SK-N-SH treated with all-trans-retinoic acid at 6 μM for 48 hours (cell line): ENCODE data around the gene LHX6.

Experiments
- ATAC-seq: fragments of 200-7000 bp; cut with Tn5 transposase; 3 replicates; pipeline ENCODE4 v1.9.1; 2020; ENCODE audit warnings: mild to moderate bottlenecking, moderate library complexity
- BACH2 ChIP-seq: fragments of 250-450 bp; sonication (Bioruptor Pico); IDR thresholded peaks from 2 replicates; pipeline ENCODE4 v1.9.0; 2021; ENCODE audit warnings: mild to moderate bottlenecking, borderline replicate concordance
- CSDC2 ChIP-seq: fragments of 250-450 bp; sonication (Bioruptor Pico); IDR thresholded peaks from 2 replicates; pipeline ENCODE4 v1.5.0; 2020; ENCODE audit warnings: mild to moderate bottlenecking, moderate library complexity
- CSRNP3 ChIP-seq: fragments of 250-450 bp; sonication (Bioruptor Pico); IDR thresholded peaks from 2 replicates; pipeline ENCODE4 v1.5.1; 2021; ENCODE audit warnings: mild to moderate bottlenecking, moderate library complexity
- ESRRG ChIP-seq: fragments of 250-450 bp; sonication (Bioruptor Pico); IDR thresholded peaks from 2 replicates; pipeline ENCODE4 v1.6.1; 2021; ENCODE audit warnings: mild to moderate bottlenecking
- GLIS3 ChIP-seq: fragments of 250-450 bp; sonication (Bioruptor Pico); IDR thresholded peaks from 2 replicates; pipeline ENCODE4 v1.5.0; 2020; ENCODE audit warnings: mild to moderate bottlenecking, moderate library complexity
- ISL1 ChIP-seq: fragments of 250-450 bp; sonication (Bioruptor Pico); IDR thresholded peaks from 2 replicates; pipeline ENCODE4 v2.1.2; 2022; ENCODE audit warnings: mild to moderate bottlenecking, moderate library complexity
- OSR1 ChIP-seq: fragments of 250-450 bp; sonication (Bioruptor Pico); IDR thresholded peaks from 2 replicates; pipeline ENCODE4 v1.8.0; 2022; ENCODE audit warnings: moderate library complexity, mild to moderate bottlenecking, inconsistent platforms
- PATZ1 ChIP-seq: fragments of 250-450 bp; sonication (Bioruptor Pico); IDR thresholded peaks from 2 replicates; pipeline ENCODE4 v1.8.0; 2020; ENCODE audit warnings: mild to moderate bottlenecking, moderate library complexity, borderline replicate concordance
- POU6F1 ChIP-seq: fragments of 250-450 bp; sonication (Bioruptor Pico); IDR thresholded peaks from 2 replicates; pipeline ENCODE4 v1.8.0; 2021; ENCODE audit warnings: low read depth, mild to moderate bottlenecking, moderate library complexity, borderline replicate concordance
- RARB ChIP-seq: fragments of 250-450 bp; sonication (Bioruptor Pico); IDR thresholded peaks from 2 replicates; pipeline ENCODE4 v1.8.0; 2021; ENCODE audit warnings: mild to moderate bottlenecking, moderate library complexity
- SNAI2 ChIP-seq: fragments of 250-450 bp; sonication (Bioruptor Pico); IDR thresholded peaks from 2 replicates; pipeline ENCODE4 v1.5.0; 2020; ENCODE audit warnings: mild to moderate bottlenecking, moderate library complexity
- TOX ChIP-seq: fragments of 250-450 bp; sonication (Bioruptor Pico); IDR thresholded peaks from 2 replicates; pipeline ENCODE4 v1.8.0; 2021; ENCODE audit warnings: mild to moderate bottlenecking, moderate library complexity, borderline replicate concordance
- TSHZ2 ChIP-seq: fragments of 250-450 bp; sonication (Bioruptor Pico); IDR thresholded peaks from 2 replicates; pipeline ENCODE4 v1.5.0; 2020; ENCODE audit warnings: mild to moderate bottlenecking, moderate library complexity
- ZC3H10 ChIP-seq: fragments of 250-450 bp; sonication (Bioruptor Pico); IDR thresholded peaks from 2 replicates; pipeline ENCODE4 v1.5.1; 2021; ENCODE audit warnings: mild to moderate bottlenecking, moderate library complexity
- ZFP3 ChIP-seq: fragments of 250-450 bp; sonication (Bioruptor Pico); IDR thresholded peaks from 2 replicates; pipeline ENCODE4 v1.5.0; 2020; ENCODE audit warnings: mild to moderate bottlenecking, moderate library complexity
- ZFP30 ChIP-seq: fragments of 450-650 bp; formaldehyde crosslinking; IDR thresholded peaks from 2 replicates; pipeline ENCODE4 v1.5.0; 2022; ENCODE audit warnings: mild to moderate bottlenecking, moderate library complexity
- ZNF565 ChIP-seq: fragments of 450-650 bp; formaldehyde crosslinking; conservative IDR thresholded peaks from 2 replicates; pipeline ENCODE4 v1.5.0; 2020; ENCODE audit warnings: low read depth, mild to moderate bottlenecking, moderate library complexity
- ZNF70 ChIP-seq: fragments of 450-650 bp; formaldehyde crosslinking; IDR thresholded peaks from 2 replicates; pipeline ENCODE4 v1.5.0; 2020; ENCODE audit warnings: mild to moderate bottlenecking, moderate library complexity
- ZNF8 ChIP-seq: fragments of 450-650 bp; formaldehyde crosslinking; IDR thresholded peaks from 2 replicates; pipeline ENCODE4 v1.5.0; 2020; ENCODE audit warnings: mild to moderate bottlenecking, moderate library complexity

The LHX6 gene

GRCh38 chr9:122215663-122216062, 13.1 kb downstream of the LHX6 start (continued):
- no peak for TF ChIP-seq POU6F1 (CRISPR knock-in tag)
- TF ChIP-seq ZNF565 (CRISPR knock-in tag): no peak
- no peak for TF ChIP-seq ZNF8 (CRISPR knock-in tag)
- TF ChIP-seq CSDC2 (CRISPR knock-in tag): no peak
- no peak for TF ChIP-seq GLIS3 (CRISPR knock-in tag)

GRCh38 chr9:122214507-122214906, 14.2 kb downstream of the LHX6 start:
- TF ChIP-seq ESRRG (CRISPR knock-in tag) (no peak), GLIS3 (CRISPR knock-in tag) (no peak), OSR1 (CRISPR knock-in tag) (no peak), TSHZ2 (CRISPR knock-in tag) (no peak), CSRNP3 (CRISPR knock-in tag) (no peak), SNAI2 (CRISPR knock-in tag) (no peak), POU6F1 (CRISPR knock-in tag) (no peak)
- TF ChIP-seq, all 23 proteins: peak for 0
- ATAC-seq: no peak

- peak; percentile 70 for ATAC-seq
- no peak for TF ChIP-seq ZFP30
Measured at GRCh38 chr9:122213589-122214413, 15.0 kb downstream of the LHX6 start.

- ATAC-seq: no peak
Measured at GRCh38 chr9:122213102-122213588, 15.6 kb downstream of the LHX6 start.

GRCh38 chr9:122212473-122213004, 16.2 kb downstream of the LHX6 start:
- no peak for ATAC-seq
- TF ChIP-seq CSRNP3 (CRISPR knock-in tag) (no peak), ZNF565 (CRISPR knock-in tag) (no peak), ZC3H10 (CRISPR knock-in tag) (no peak), ZNF8 (CRISPR knock-in tag) (no peak), ZFP3 (CRISPR knock-in tag) (no peak), TOX (CRISPR knock-in tag) (no peak), ZNF70 (CRISPR knock-in tag) (no peak), ISL1 (CRISPR knock-in tag) (no peak), RARB (CRISPR knock-in tag) (no peak), PATZ1 (CRISPR knock-in tag) (no peak), SNAI2 (CRISPR knock-in tag) (no peak), ESRRG (CRISPR knock-in tag) (no peak), BACH2 (CRISPR knock-in tag) (no peak), OSR1 (CRISPR knock-in tag) (no peak), CSDC2 (CRISPR knock-in tag) (no peak), POU6F1 (CRISPR knock-in tag) (no peak)

More at GRCh38 chr9:122213102-122213588, 15.6 kb downstream of the LHX6 start:
- TF ChIP-seq SNAI2 (CRISPR knock-in tag) (no peak), ESRRG (CRISPR knock-in tag) (no peak)
- TF ChIP-seq, all 23 proteins: peak for 0
